NCI-H1694 (cell line): ENCODE data around the gene FABP1.

Experiments used
- DNase-seq: peaks from one replicate; lab custom pipeline; 2025; lab: John Stamatoyannopoulos, UW

The FABP1 gene

DNA sequence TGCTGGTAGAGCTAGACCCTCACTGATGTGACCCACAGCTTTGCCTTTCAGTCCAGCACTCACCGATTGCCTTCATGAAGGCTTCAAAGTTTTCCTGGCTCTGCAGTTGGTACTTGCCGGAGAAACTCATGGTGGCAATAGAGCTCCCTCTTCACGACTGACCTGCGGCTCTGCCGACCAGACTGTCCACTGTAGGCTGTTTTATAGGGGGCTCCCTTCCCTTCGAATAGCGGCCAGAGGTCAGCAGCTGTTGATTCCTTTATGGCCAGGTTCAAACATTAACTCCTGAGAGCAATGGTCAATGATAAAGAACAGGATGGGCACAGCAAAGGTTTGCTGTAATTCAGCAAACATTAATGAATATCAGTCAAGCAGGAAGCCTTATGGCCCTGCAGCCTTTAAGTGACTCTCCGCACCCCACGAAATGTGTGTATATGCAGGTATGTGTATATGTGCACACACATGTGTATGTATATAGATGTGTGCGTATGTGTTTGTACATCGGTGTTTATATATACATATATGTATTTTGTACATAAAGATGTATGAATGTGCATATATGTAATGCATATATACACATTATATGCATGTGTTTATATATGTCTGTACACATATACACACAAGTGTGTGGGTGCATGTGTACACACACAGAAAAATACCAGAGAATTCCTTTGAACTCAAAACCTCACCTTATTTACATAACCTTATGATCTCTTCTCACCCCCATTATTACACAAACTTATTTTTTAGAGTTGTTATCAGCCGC is at the start of gene FABP1:
TSS of gene FABP1 (minus strand) at position 175 of the 766 bp plus-strand sequence. CDS start at position 130, 45 bp downstream.
- no peak for DNase-seq

DNA sequence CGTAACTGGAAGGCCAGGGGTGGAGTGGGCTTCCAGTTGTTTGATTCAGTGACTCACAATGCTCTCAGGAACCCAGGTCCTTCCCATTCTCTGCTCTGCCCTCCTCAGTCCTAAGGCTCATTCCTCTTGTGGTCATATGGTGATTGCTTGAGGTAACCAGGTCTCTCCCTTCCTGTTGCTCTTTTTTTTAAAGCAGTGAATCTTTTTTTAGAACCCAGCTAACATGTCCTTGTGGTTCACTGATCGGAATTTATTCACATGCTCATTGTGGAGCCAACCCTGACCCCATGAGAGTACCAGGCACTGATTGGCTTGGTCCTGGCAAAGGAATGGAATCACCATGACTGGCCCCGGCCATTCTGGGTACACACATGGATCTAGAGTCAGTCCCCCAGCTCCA is 49.7 kb upstream of the FABP1 start:
- no peak for DNase-seq

GRCh38 chr2:88176352-88176984 is 48.6 kb upstream of the FABP1 start:
- no peak for DNase-seq

DNA sequence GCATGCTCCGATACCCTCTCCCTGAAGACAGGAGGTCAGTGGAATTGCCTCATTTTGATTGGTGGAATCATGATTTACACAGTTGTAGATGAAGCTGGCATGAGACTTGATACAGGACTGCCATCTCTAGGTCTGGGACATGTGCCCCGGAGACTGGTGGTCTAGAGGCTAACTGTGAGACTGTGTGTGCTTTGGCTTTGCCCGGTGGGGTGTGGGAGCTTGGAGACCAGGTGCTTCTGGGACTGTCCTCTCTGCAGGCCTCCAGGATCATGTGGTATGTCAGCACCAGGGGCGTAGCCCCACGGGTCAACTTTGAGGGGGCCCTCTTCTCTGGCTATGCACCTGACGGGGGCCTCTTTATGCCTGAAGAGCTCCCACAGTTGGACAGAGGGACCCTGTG is 45.0 kb upstream of the FABP1 start:
- no peak for DNase-seq

GRCh38 chr2:88171966-88172365 is 44.1 kb upstream of the FABP1 start:
- DNase-seq, result no peak

GRCh38 chr2:88170472-88170892 is 42.6 kb upstream of the FABP1 start:
- no peak for DNase-seq

DNA sequence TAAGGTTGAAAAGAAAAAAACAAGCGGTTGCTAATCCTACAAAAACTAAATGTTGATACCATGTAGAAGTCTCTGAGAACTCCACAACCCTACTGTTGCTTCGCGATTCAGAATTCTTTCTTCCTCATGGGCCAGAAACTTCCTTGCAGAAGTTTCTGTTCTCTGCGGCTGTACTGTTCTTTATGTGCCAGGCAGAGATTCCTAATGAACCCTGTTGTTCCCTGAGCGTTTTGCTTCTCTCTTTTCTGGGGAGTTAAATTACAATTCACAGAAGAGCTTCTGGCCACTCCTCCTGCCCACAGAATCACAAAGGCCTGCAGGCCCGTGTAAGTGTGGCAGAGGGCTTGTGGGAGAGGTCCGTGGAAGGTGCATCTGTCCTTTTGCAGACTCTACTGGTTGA is 40.5 kb upstream of the FABP1 start:
- no peak for DNase-seq

DNA sequence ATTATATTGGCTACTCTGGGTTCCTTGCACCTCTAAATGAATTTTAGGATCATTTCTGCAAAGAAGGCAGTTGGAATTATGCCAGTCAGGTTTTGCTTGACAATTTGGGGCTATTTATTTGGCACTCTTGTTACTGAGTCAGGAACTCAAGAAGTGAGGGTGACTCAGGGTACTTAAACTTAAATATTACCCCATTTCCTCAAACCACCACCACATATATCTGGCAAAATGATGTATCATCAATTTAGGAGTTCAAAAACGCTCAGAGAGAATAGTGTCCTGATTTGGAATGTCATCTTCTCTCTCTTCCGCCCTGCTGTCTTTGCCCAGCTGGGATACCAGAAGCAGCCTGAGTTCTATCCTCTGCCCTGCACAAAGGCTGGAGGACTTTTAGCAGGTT is 39.9 kb upstream of the FABP1 start:
- DNase-seq, result no peak

DNA sequence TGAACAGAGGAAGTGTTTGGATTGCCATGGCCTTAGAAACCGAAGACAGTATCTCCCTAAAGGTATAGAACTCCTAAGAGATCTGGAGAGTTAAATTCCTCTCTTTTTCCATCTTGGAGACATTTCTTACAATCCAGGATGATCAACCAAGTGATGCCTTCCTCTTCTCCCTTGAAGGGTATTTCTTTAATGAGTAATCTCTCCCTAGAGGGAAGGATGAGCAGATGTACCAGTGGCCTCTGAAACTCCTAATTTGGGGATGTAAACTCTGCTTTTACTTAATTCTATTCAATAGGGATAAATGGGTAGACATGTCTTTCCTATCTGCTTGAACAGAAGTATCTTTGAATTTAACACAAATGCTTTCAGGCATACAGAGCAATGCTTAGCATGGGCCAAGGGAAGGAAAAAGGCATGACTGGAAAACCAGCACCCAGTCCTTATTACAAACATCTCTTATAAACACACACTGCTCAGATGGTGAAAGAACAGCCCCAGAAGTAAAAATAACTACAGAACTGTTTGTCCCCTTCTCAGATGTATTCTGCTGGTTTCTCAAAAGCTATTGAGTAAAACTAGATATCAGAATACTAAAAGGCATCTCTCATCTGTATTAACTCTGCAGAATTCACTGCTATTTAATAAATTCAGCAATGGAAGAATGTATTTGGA is 37.6 kb upstream of the FABP1 start:
- DNase-seq, result no peak

GRCh38 chr2:88161446-88162244 is 33.8 kb upstream of the FABP1 start:
- DNase-seq, result no peak

DNA sequence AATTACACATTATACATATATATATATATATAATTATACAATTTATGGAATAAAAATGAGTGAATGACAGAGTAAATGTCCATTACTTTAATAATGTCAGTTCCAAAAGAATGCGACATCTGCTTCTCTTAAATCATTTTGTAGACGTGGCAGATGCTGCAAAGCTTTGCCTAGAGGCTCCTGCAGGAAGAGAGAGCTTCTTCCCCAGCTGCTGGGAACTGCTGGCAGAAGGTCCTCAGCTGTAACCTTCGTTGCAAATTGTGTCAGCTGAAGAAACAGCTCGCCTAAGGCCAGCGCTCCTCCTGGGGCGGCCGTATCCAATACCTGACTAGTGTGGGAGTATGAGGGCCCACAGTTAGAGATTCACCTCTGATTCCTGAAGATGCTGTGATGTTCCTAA is 32.7 kb upstream of the FABP1 start:
- no peak for DNase-seq

GRCh38 chr2:88159955-88160415 is 32.1 kb upstream of the FABP1 start:
- DNase-seq, result peak; percentile 56

- DNase-seq, result no peak
These were observed 31.6 kb upstream of the FABP1 start for GRCh38 chr2:88159481-88159880.

DNA sequence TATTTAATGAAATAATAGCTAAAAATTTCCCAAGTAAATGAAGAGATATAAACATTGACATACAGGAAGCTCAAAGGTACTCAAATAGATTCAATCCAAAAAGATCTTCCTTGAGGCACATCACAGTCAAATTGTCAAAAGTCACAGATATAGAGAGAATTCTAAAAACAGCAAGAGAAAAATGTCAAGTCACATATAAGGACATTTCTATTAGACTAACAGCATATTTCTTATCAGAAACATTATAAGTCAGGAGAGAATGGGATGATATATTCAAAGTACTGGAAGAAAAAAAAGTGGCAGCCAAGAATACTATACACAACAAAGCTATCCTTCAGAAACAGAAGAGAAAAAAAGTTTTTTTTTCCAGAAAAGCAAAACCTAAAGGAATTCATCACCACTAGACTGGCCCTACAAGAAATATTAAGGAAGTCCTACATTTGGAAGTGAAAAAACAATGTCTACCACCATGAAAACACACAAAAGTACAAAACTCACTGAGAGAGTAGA is 21.1 kb upstream of the FABP1 start:
- DNase-seq, result no peak

- DNase-seq, result no peak
These were observed 19.3 kb upstream of the FABP1 start for GRCh38 chr2:88147145-88147544.

- DNase-seq, result no peak
These were observed 18.7 kb upstream of the FABP1 start for GRCh38 chr2:88146590-88146989.

DNA sequence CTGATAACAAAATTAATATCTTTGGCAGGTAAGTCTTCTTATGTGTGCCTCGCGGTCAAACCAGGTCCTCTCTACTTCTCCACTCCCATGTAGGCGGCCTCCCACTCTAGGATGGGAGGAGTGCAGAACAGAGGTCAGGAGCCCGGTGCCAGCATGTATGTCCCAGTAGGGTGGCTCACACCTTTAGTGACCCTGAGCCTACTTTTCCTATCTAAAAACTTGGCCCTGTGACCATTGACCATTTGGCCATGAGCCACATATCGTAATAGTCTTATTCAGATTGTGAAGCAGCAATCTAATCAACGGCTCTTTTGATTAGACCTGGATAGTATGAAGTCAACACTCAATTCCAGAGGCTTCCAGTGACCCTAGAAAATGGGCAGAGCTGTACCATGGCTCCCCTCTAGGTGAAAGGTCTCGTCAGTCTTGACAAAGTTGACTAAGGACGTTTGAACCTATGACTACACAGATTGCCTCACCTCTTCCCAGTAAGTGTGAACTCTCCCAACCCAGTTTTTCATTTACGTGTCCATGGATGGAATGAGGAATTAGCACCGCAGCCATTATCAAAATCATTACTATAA is 17.1 kb upstream of the FABP1 start:
- DNase-seq, result no peak

DNA sequence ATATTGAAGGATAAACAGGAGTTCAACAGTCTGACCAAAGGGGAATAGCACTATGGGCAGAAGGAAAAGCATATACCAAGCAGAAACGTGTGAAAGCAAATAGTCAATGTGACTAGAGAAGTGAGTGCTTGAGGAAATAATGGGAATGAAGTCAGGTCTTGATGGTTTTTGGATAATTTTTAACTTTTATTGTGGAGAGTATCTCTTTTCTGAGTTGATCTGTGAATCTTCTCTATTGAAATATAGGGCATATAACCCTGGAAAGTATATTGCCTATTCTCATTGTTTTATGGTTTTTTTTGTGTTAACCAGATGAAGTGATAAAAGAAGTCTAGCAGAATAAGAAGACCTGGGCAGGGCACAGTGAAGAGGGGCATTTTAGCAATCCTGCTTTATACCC is 16.4 kb upstream of the FABP1 start:
- DNase-seq, result no peak

GRCh38 chr2:88141952-88142351 is 14.1 kb upstream of the FABP1 start:
- DNase-seq, result no peak

DNA sequence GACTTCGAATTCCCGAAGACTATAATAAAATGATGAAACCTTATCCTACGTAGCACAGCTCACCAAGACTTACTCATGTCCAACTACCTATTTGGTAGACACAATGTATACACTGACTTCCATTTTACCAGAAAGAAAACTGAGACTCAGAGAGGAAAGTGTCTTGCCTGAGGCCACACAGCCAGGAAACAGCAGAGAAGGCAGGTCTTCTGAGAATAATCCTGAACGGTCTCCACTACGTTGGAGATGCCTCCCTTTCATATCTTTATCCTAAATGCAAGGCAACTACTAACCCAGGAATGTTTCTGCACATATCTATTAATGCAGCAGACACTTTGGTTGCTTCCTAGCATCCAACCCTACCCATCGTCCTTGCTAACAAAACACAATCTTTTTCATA is 11.9 kb upstream of the FABP1 start:
- DNase-seq, result no peak

GRCh38 chr2:88139203-88139702 is 11.4 kb upstream of the FABP1 start:
- no peak for DNase-seq
